Erythroblast (primary cell): ENCODE measurements around the gene CPLX1.
"Not testable (repeated sequence)": the region's sequence is repeated elsewhere in the genome, so short reads cannot be mapped to it uniquely, and the experiment has no call there.

ENCODE experiments used
- GATA1 ChIP-seq: IDR thresholded peaks from 2 replicates; pipeline ENCODE4 v1.6.1; 2011; ENCODE audit warnings: low read depth, mild to moderate bottlenecking, control low read depth, low read length, moderate library complexity
- POLR2A ChIP-seq: IDR thresholded peaks from 2 replicates; pipeline ENCODE4 v1.6.1; 2011; ENCODE audit warnings: mild to moderate bottlenecking, low read length

DNA sequence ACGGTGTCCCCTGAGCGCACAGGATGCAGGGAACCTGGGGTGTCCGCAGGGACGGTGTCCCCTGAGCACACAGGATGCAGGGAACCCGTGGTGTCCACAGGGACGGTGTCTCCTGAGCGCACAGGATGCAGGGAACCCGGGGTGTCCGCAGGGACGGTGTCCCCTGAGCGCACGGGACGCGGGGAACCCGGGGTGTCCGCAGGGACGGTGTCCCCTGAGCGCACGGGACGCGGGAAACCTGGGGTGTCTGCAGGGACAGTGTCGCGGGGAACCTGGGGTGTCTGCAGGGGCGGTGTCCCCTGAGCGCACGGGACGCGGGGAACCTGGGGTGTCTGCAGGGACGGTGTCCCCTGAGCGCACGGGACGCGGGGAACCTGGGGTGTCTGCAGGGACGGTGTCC lies 89.4 kb downstream of the CPLX1 start:
- not testable (repeated sequence) for TF ChIP-seq POLR2A, GATA1
